NT2/D1 (cell line): Measurements from ENCODE around the gene FAM170B.

Experiments
- DNase-seq: peaks from one replicate; pipeline ENCODE4 v3.0.0-alpha.2; 2011; ENCODE audit warnings: low read depth, low spot score
- H3K27me3 ChIP-seq: 2 replicates; pipeline ENCODE4 v1.6.0; 2011; ENCODE audit warnings: mild to moderate bottlenecking; ENCODE audit not compliant: insufficient read length, insufficient read depth
- H3K36me3 ChIP-seq: 2 replicates; pipeline ENCODE4 v1.6.1; 2011; ENCODE audit warnings: mild to moderate bottlenecking, low read length, mixed read lengths; ENCODE audit not compliant: insufficient read depth, insufficient read length
- H3K4me1 ChIP-seq: 2 replicates; pipeline ENCODE4 v1.5.1; 2011; ENCODE audit not compliant: insufficient read depth, insufficient read length
- H3K4me3 ChIP-seq: 2 replicates; pipeline ENCODE4 v1.5.1; 2011; ENCODE audit warnings: low read depth; ENCODE audit not compliant: insufficient read length
- H3K9ac ChIP-seq: 2 replicates; pipeline ENCODE4 v1.6.0; 2011; ENCODE audit warnings: low read depth; ENCODE audit not compliant: insufficient read length
- H3K9me3 ChIP-seq: 2 replicates; pipeline ENCODE4 v1.5.1; 2011; ENCODE audit warnings: mild to moderate bottlenecking, low read length; ENCODE audit not compliant: insufficient read depth
- SUZ12 ChIP-seq: IDR thresholded peaks from 2 replicates; pipeline ENCODE4 v1.6.1; 2011; ENCODE audit not compliant: insufficient read length, insufficient read depth; ENCODE audit errors: extremely low read depth
- YY1 ChIP-seq: IDR thresholded peaks from 2 replicates; pipeline ENCODE4 v1.6.1; 2011; ENCODE audit not compliant: insufficient read length, insufficient read depth
- ZNF274 ChIP-seq: IDR thresholded peaks from 2 replicates; pipeline ENCODE4 v1.6.1; 2011; ENCODE audit warnings: mild to moderate bottlenecking, low read depth, low read length

The FAM170B gene

GRCh38 chr10:49176310-49177268, 42.8 kb upstream of the FAM170B start:
- Histone ChIP-seq H3K4me3 (no peak overlapping the region), H3K27me3 (no peaks in the 10 kb centered on the region), H3K9ac (no peak overlapping the region), H3K9me3 (no peaks in the 10 kb centered on the region), H3K4me1 (peaks cover 1% of the 10 kb centered on the region), H3K36me3 (no peaks in the 10 kb centered on the region)
- DNase-seq, result no peak
- TF ChIP-seq YY1 (no peak), SUZ12 (no peak), ZNF274 (no peak)

DNA sequence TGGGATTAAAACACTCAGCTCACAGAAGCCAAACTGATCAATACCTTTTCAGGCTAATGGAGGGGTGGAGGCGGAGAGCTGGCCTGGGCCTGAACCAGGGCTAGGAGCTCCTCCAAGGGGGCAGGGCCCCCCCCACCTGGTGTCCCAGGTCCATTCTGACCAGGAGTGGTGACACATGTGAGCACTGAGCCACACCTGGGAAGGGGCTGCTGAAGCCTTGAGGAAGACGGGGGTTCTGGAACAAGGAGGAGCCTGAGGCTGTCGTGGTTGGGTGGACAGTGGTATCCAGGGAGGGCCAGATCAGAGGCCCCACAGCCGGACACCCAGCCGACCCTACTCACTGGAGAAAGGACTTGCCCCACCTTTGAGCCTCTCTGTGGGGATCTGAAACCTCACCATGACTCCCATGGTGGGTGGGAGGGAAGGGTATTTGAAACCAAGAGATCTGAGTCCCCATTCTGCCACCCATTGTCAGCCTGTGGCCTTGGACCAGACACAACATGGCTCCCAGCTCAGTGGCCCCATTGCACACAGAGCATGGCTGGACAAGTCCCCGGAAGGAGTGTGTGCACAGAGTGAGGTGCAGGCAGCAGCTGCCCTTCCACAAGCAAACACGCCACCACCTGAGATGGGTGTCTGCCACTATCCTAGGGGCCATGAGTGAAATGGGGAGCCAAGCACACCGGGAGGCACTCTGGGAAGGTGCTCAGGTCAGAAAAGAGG, 41.9 kb upstream of the FAM170B start:
- no peak for TF ChIP-seq ZNF274
- no peak for DNase-seq
- Histone ChIP-seq H3K36me3 (no peaks in the 10 kb centered on the region), H3K27me3 (no peaks in the 10 kb centered on the region), H3K4me1 (peaks cover 1% of the 10 kb centered on the region), H3K4me3 (no peak overlapping the region), H3K9ac (no peak overlapping the region), H3K9me3 (no peaks in the 10 kb centered on the region)

GRCh38 chr10:49174926-49175500, 41.2 kb upstream of the FAM170B start:
- H3K4me3 ChIP-seq, result no peak overlapping the region
- H3K4me1 ChIP-seq, result peaks cover 1% of the 10 kb centered on the region
- no peaks in the 10 kb centered on the region for H3K27me3 ChIP-seq
- H3K36me3 ChIP-seq, result no peaks in the 10 kb centered on the region
- no peaks in the 10 kb centered on the region for H3K9me3 ChIP-seq
- no peak overlapping the region for H3K9ac ChIP-seq
- no peak for TF ChIP-seq YY1
- TF ChIP-seq ZNF274, result no peak
- no peak for TF ChIP-seq SUZ12
- no peak for DNase-seq

- Histone ChIP-seq H3K9me3 (no peaks in the 10 kb centered on the region), H3K4me1 (peaks cover 1% of the 10 kb centered on the region), H3K27me3 (no peaks in the 10 kb centered on the region), H3K4me3 (no peak overlapping the region), H3K9ac (no peak overlapping the region), H3K36me3 (no peaks in the 10 kb centered on the region)
- no peak for DNase-seq
- TF ChIP-seq ZNF274, result no peak
- no peak for TF ChIP-seq SUZ12
- TF ChIP-seq YY1, result no peak
Measured at GRCh38 chr10:49174261-49174925, 40.6 kb upstream of the FAM170B start.

DNA sequence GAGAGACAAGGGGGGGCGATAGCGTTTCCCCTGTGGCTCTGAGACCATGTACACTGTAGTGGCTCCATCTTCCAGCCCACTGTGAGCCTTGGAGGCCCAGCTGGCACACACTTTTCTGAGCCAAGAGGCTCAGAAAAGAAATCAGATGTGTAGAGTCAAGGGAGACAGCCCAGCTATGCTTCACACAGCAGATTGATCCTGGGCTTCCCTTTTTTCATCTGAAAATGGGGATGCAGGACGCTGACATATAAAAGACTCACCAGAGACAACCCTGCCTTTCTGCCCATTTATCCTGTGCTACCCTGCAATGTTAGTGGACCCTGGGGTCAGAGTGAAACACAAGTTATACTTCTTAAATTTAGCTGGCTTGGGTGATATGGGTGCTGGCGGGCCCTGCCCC, 40.0 kb upstream of the FAM170B start:
- Histone ChIP-seq H3K9ac (no peak overlapping the region), H3K27me3 (no peaks in the 10 kb centered on the region), H3K4me1 (peaks cover 1% of the 10 kb centered on the region), H3K9me3 (no peaks in the 10 kb centered on the region), H3K36me3 (no peaks in the 10 kb centered on the region), H3K4me3 (no peak overlapping the region)
- TF ChIP-seq SUZ12 (no peak), ZNF274 (no peak), YY1 (no peak)
- no peak for DNase-seq

DNA sequence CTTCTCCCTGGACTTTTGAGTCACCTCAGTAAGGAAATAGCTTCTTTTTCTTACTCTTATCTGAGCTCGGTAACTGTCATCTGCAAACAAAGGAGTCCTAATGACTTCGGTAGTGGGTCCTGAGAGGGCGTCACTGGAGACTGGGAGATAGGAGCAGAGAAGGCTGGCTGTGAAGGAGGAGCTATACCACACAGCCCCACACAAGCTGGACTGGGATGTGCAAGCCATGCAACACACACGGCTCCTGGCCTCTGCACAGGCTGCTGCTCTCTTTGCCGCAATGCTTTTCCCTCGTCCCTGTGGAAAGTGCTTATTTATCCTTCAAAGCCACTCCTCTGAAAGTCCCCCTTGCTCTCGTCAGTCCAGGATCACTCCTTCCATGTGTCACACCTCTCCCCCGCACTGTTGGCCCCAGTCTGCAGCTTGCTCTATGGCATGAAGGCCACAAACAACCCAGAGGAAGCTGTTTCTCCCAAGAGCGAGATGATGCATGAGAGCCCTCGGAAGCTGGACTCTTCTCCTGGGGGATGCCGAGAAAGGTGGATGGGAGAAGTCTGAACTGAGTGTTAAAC, 39.5 kb upstream of the FAM170B start:
- TF ChIP-seq SUZ12, result no peak
- TF ChIP-seq ZNF274, result no peak
- TF ChIP-seq YY1, result no peak
- Histone ChIP-seq H3K9ac (no peak overlapping the region), H3K4me1 (peaks cover 1% of the 10 kb centered on the region), H3K27me3 (no peaks in the 10 kb centered on the region), H3K9me3 (no peaks in the 10 kb centered on the region), H3K36me3 (no peaks in the 10 kb centered on the region), H3K4me3 (no peak overlapping the region)
- no peak for DNase-seq

DNA sequence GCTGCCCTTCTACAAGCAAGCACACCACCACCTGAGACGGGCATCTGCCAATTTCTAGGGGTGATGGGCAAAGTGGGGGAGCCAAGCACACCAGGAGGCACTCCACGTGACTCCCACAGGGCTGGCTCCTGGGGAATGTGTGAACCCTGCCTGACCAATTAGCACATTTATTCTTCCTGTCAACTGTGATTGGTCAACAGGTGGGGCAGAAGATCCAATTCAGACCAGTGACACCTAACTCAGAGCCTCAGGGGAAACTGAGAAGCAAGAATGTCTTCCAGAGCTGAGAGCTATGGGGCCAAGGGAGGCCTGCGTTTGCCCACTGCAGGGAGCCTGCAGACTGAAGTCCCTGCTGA, 38.9 kb upstream of the FAM170B start:
- Histone ChIP-seq H3K4me3 (no peak overlapping the region), H3K27me3 (no peaks in the 10 kb centered on the region), H3K9me3 (no peaks in the 10 kb centered on the region), H3K9ac (no peak overlapping the region), H3K4me1 (peaks cover 1% of the 10 kb centered on the region), H3K36me3 (no peaks in the 10 kb centered on the region)
- DNase-seq, result no peak
- no peak for TF ChIP-seq YY1
- TF ChIP-seq ZNF274, result no peak
- TF ChIP-seq SUZ12, result no peak
